Measurements from ENCODE around the gene TSC22D1. TPM values are rescaled to one million over a fixed set of nuclear protein-coding genes. Genes with fewer than 3 reads are reported as not detected.

TSC22D1 gene
- total RNA-seq, 1 donor from 2014 or later = 18.6 TPM

- ChIA-PET POLR2A (no interaction called here), CTCF (no interaction called here)
- H3K9me3 Mint-ChIP-seq = no peaks in the 10 kb centered on the region
- ATAC-seq (ENCODE audit: low read depth) (no peak), DNase-seq (no peak)
- intact Hi-C loops (cut with micrococcal nuclease) = no loop called here
- no peak for TF ChIP-seq CTCF (IDR thresholded peaks at IDR 0.05)
- H3K4me1 Mint-ChIP-seq = peaks cover 2% of the 10 kb centered on the region
- peaks cover 4% of the 10 kb centered on the region for H3K27me3 Mint-ChIP-seq
- H3K27ac Mint-ChIP-seq = no peak overlapping the region
- H3K4me3 Mint-ChIP-seq = no peak overlapping the region
- no peaks in the 10 kb centered on the region for H3K36me3 Mint-ChIP-seq (ENCODE audit: low read depth)
Measured at GRCh38 chr13:44393391-44393790, 182.7 kb downstream of the TSC22D1 start.

- no peaks in the 10 kb centered on the region for H3K36me3 Mint-ChIP-seq (ENCODE audit: low read depth)
- H3K4me3 Mint-ChIP-seq = no peak overlapping the region
- peaks cover 2% of the 10 kb centered on the region for H3K27me3 Mint-ChIP-seq
- no peak for DNase-seq
- H3K4me1 Mint-ChIP-seq = peaks cover 2% of the 10 kb centered on the region
- no peak for TF ChIP-seq CTCF (IDR thresholded peaks at IDR 0.05)
- intact Hi-C loops (cut with micrococcal nuclease) = no loop called here
- ChIA-PET POLR2A (no interaction called here), CTCF (no interaction called here)
- H3K27ac Mint-ChIP-seq = no peak overlapping the region
- ATAC-seq (ENCODE audit: low read depth) = no peak
- no peaks in the 10 kb centered on the region for H3K9me3 Mint-ChIP-seq
Measured at GRCh38 chr13:44389876-44390275, 186.3 kb downstream of the TSC22D1 start.

DNA sequence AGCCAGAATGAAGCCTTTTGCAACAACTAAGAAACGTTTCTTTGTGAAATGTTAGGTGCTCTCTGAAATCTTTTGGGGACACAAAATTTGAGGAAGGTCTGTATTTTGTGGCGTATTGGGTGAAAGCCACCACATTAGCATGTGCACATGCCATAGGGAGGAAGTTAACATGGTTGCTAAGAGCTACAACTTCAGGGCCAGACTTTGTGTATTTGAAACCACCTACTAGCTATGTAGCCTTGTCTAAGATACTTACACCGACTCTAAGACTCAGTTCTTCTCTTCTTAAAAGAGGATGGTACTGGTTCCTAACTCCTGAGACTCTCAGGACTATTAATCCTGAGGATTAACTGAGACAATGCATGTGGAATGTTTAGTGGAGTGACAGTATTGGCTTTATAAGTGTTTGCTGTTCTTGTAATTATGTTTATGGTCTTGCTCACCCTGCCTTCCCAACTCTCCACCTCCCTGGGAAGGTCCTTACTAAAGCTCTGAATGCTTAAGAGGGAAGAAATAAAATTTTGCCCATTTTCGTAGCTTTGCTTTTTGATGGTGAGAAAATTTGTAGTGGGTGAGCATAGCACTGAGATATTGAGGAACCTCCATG lies 187.0 kb downstream of the TSC22D1 start:
- Mint-ChIP-seq H3K27ac (no peak overlapping the region), H3K4me3 (no peak overlapping the region), H3K4me1 (peaks cover 2% of the 10 kb centered on the region), H3K9me3 (no peaks in the 10 kb centered on the region), H3K36me3 (ENCODE audit: low read depth) (no peaks in the 10 kb centered on the region), H3K27me3 (peaks cover 2% of the 10 kb centered on the region)
- TF ChIP-seq CTCF (IDR thresholded peaks at IDR 0.05) = no peak
- POLR2A ChIA-PET = no interaction called here
- CTCF ChIA-PET = no interaction called here
- intact Hi-C loops (cut with micrococcal nuclease) = no loop called here
- DNase-seq (no peak), ATAC-seq (ENCODE audit: low read depth) (no peak)

GRCh38 chr13:44388427-44389059 lies 187.6 kb downstream of the TSC22D1 start:
- H3K27ac Mint-ChIP-seq = no peak overlapping the region

More at GRCh38 chr13:44388427-44389059, 187.6 kb downstream of the TSC22D1 start:
- H3K4me1 Mint-ChIP-seq = peaks cover 2% of the 10 kb centered on the region
- no peak overlapping the region for H3K4me3 Mint-ChIP-seq
- DNase-seq = no peak
- peaks cover 1% of the 10 kb centered on the region for H3K27me3 Mint-ChIP-seq
- intact Hi-C loops (cut with micrococcal nuclease) = no loop called here
- ChIA-PET CTCF (no interaction called here), POLR2A (no interaction called here)
- no peaks in the 10 kb centered on the region for H3K36me3 Mint-ChIP-seq (ENCODE audit: low read depth)
- no peak for ATAC-seq (ENCODE audit: low read depth)
- TF ChIP-seq CTCF (IDR thresholded peaks at IDR 0.05) = no peak
- no peaks in the 10 kb centered on the region for H3K9me3 Mint-ChIP-seq

All from activated B cell treated with CpG ODN at 0.5 μM for 24 hours (primary cell).